Testis (tissue), 2 donors: ENCODE data around the gene CFAP20DC.

ENCODE experiments used
- CTCF ChIP-seq, 3 experiments: fragments of 450-650 bp in 2 of 3; fragments of 200-600 bp in 1 of 3; sonication (generic) in 1 of 3; IDR thresholded peaks; one replicate each; pipeline ENCODE4 v1.5.1; 2016 to 2019; ENCODE audit warnings: antibody characterized with exemption in 3 of 3, mild to moderate bottlenecking in 2 of 3, moderate library complexity in 1 of 3
- POLR2A ChIP-seq: fragments of 450-650 bp; IDR thresholded peaks from one replicate; pipeline ENCODE4 v1.6.1; 2017; ENCODE audit warnings: antibody characterized with exemption, mild to moderate bottlenecking, moderate library complexity

GRCh38 chr3:58751235-58751634 is 298.6 kb downstream of the CFAP20DC start:
- TF ChIP-seq CTCF (IDR thresholded peaks at IDR 0.05) = no peak
- TF ChIP-seq POLR2A = no peak
